Thoracic aorta (tissue), 2 donors: ENCODE measurements around the gene BATF2. TPM values are rescaled to one million over a fixed set of nuclear protein-coding genes. Genes with fewer than 3 reads are reported as not detected.

ENCODE experiments used
- ATAC-seq: fragments of 150-250 bp; one replicate; pipeline ENCODE4 v1.8.0; 2017; ENCODE audit warnings: low read depth; ENCODE audit not compliant: insufficient number of reproducible peaks, low FRiP score
- DNase-seq: peaks from one replicate; pipeline ENCODE4 v3.0.0-alpha.2; 2020; ENCODE audit warnings: low spot score
- H3K27ac ChIP-seq, 2 donors: fragments of 200-600 bp; sonication (generic); 1 replicate in 1 of 2; 2 replicates in 1 of 2; pipeline ENCODE4 v1.5.1; 2016; ENCODE audit warnings: mild to moderate bottlenecking in 2 of 2, moderate library complexity in 2 of 2
- H3K27me3 ChIP-seq: fragments of 200-600 bp; sonication (generic); replicated peaks from 2 replicates; pipeline ENCODE4 v1.6.0; 2016; ENCODE audit warnings: mild to moderate bottlenecking; ENCODE audit not compliant: insufficient read depth
- H3K36me3 ChIP-seq: fragments of 200-600 bp; sonication (generic); one replicate; pipeline ENCODE4 v1.5.1; 2016
- H3K4me1 ChIP-seq, 2 donors: fragments of 200-600 bp; sonication (generic); 1 replicate in 1 of 2; 2 replicates in 1 of 2; pipeline versions ENCODE4 v1.5.1 to v1.6.0; 2016; ENCODE audit warnings: low read depth in 2 of 2, mild to moderate bottlenecking in 1 of 2; ENCODE audit not compliant: control insufficient read depth in 1 of 2
- H3K4me3 ChIP-seq: fragments of 200-600 bp; sonication (generic); 2 replicates; pipeline ENCODE4 v1.5.1; 2016; ENCODE audit warnings: mild to moderate bottlenecking
- H3K9me3 ChIP-seq: fragments of 200-600 bp; sonication (generic); 2 replicates; pipeline ENCODE4 v1.5.1; 2016
- total RNA-seq, 2 donors: library from RNA; depleted of rRNA; stranded (reverse); fragments of >200 nt; gene quantifications; one replicate each; pipeline versions ENCODE4 v1.1.0 to v1.2.3, GENCODE V29; 2016
- TF ChIP-seq, protein P1 (sequence below): fragments of 200-600 bp; sonication (generic); IDR thresholded peaks from one replicate; pipeline ENCODE4 v1.5.1; 2019; ENCODE audit warnings: antibody characterized with exemption

Gene BATF2
- total RNA-seq, 2 donors from 2014 or later, result 0.92 to 2.6 TPM

DNA sequence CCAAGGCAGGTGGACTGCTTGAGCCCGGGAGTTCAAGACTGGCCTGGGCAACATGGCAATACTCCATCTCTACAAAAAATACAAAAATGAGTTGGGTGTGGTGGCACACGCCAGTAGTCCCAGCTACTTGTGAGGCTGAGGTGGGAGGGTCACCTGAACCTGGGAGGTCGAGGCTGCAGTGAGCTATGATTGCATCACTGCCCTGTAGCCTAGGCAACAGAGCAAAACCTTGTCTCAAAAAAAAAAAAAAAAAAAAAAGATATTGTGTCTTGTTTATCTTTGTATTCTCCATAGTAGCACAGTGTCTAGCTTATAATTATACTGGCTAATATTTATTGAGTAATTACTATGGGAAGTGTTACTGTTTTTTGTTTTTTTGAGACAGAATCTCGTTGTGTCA lies 45.2 kb downstream of the BATF2 start:
- Histone ChIP-seq H3K4me1 (no peaks in the 10 kb centered on the region), H3K4me3 (no peak overlapping the region), H3K27ac (no peak overlapping the region), H3K36me3 (no peaks in the 10 kb centered on the region), H3K27me3 (no peaks in the 10 kb centered on the region), H3K9me3 (no peaks in the 10 kb centered on the region)
- ATAC-seq, result no peak
- TF ChIP-seq, protein P1, sequence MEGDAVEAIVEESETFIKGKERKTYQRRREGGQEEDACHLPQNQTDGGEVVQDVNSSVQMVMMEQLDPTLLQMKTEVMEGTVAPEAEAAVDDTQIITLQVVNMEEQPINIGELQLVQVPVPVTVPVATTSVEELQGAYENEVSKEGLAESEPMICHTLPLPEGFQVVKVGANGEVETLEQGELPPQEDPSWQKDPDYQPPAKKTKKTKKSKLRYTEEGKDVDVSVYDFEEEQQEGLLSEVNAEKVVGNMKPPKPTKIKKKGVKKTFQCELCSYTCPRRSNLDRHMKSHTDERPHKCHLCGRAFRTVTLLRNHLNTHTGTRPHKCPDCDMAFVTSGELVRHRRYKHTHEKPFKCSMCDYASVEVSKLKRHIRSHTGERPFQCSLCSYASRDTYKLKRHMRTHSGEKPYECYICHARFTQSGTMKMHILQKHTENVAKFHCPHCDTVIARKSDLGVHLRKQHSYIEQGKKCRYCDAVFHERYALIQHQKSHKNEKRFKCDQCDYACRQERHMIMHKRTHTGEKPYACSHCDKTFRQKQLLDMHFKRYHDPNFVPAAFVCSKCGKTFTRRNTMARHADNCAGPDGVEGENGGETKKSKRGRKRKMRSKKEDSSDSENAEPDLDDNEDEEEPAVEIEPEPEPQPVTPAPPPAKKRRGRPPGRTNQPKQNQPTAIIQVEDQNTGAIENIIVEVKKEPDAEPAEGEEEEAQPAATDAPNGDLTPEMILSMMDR, result no peak
- DNase-seq, result no peak

DNA sequence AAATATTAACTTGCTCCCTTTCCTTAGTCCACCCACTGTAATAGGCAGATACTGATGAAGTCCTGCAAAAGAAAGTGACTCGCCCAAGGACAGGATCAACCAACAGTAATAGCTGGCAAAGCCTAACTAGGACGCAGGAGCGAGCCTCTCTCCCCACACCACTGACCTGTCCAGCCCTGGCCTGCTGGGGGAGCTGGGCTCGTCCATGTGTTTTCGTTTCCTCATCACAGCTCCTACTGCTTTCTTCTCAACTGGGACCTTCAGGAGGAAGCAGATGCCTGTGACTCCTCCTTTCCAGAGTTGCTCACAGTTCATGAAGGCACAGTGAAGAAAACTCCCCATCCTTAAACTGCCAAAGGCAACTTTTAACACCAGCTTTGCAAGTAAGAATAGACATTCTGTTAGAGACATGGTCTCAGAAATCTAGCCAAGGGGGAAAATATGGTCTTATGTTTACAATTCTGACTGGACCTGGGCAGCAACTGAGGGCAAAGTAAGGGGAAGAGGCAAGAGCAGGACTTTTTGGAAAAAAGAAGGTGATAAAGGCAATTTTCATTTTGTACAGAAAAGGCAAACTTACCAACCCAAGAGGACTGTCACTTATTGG lies 49.5 kb downstream of the BATF2 start:
- Histone ChIP-seq H3K36me3 (no peaks in the 10 kb centered on the region), H3K27me3 (no peaks in the 10 kb centered on the region), H3K9me3 (no peaks in the 10 kb centered on the region), H3K4me1 (no peaks in the 10 kb centered on the region), H3K27ac (no peak overlapping the region), H3K4me3 (no peak overlapping the region)
- no peak for ATAC-seq
- TF ChIP-seq, protein P1, result no peak
- no peak for DNase-seq

Other genes with a start within 250 kb of the BATF2 start
- gene PYGM, start 237.0 kb downstream of the BATF2 start, total RNA-seq, result 10 to 100 TPM; 12.2 to 13.4 TPM
- 100 to 1,000 TPM; 250 to 512 TPM for gene SF1, start 218.4 kb downstream of the BATF2 start, total RNA-seq
- 10 to 100 TPM; 23.3 to 39.1 TPM for gene MAP4K2, start 193.8 kb downstream of the BATF2 start, total RNA-seq
- gene MEN1, start 186.4 kb downstream of the BATF2 start, total RNA-seq, result 10 to 100 TPM; 11.6 to 16.0 TPM
- gene CDC42BPG, start 152.3 kb downstream of the BATF2 start, total RNA-seq, result 1 to 10 TPM in 1 of 2 donors, under 1 TPM in 1; 0.68 to 1.2 TPM
- 100 to 1,000 TPM in 1 of 2 donors, 10 to 100 TPM in 1; 67.4 to 140 TPM for gene EHD1, start 118.3 kb downstream of the BATF2 start, total RNA-seq
- 10 to 100 TPM; 18.5 to 35.2 TPM for gene ATG2A, start 79.8 kb downstream of the BATF2 start, total RNA-seq
- gene PPP2R5B, start 72.3 kb downstream of the BATF2 start, total RNA-seq, result 10 to 100 TPM; 21.0 to 38.2 TPM
- not detected for gene GPHA2, start 61.1 kb downstream of the BATF2 start, total RNA-seq
- not detected for gene MAJIN, start 24.9 kb downstream of the BATF2 start, total RNA-seq
- 100 to 1,000 TPM in 1 of 2 donors, 10 to 100 TPM in 1; 85.5 to 197 TPM for gene ARL2, start 17.2 kb upstream of the BATF2 start, total RNA-seq
- gene SNX15, start 30.5 kb upstream of the BATF2 start, total RNA-seq, result 10 to 100 TPM; 20.7 to 22.7 TPM
- gene SAC3D1, start 44.2 kb upstream of the BATF2 start, total RNA-seq, result 10 to 100 TPM in 1 of 2 donors, 1 to 10 TPM in 1; 4.7 to 18.0 TPM
- 10 to 100 TPM; 25.8 to 47.1 TPM for gene NAALADL1, start 61.6 kb upstream of the BATF2 start, total RNA-seq
- 1 to 10 TPM in 1 of 2 donors, under 1 TPM in 1; 0.54 to 5.3 TPM for gene CDCA5, start 87.1 kb upstream of the BATF2 start, total RNA-seq
- gene ZFPL1, start 87.3 kb upstream of the BATF2 start, total RNA-seq, result 10 to 100 TPM; 36.0 to 51.2 TPM
- gene VPS51, start 99.2 kb upstream of the BATF2 start, total RNA-seq, result 100 to 1,000 TPM; 333 to 498 TPM
- gene TM7SF2, start 114.9 kb upstream of the BATF2 start, total RNA-seq, result 10 to 100 TPM in 1 of 2 donors, 1 to 10 TPM in 1; 2.5 to 49.0 TPM
- gene ZNHIT2, start 120.7 kb upstream of the BATF2 start, total RNA-seq, result 10 to 100 TPM; 10.0 to 13.8 TPM
- 100 to 1,000 TPM; 365 to 553 TPM for gene FAU, start 125.2 kb upstream of the BATF2 start, total RNA-seq
- gene MRPL49, start 125.3 kb upstream of the BATF2 start, total RNA-seq, result 10 to 100 TPM; 44.6 to 61.1 TPM
- gene SYVN1, start 137.5 kb upstream of the BATF2 start, total RNA-seq, result 10 to 100 TPM; 73.1 to 78.0 TPM
- gene SPDYC, start 173.3 kb upstream of the BATF2 start, total RNA-seq, result not detected
- gene CAPN1, start 185.0 kb upstream of the BATF2 start, total RNA-seq, result 100 to 1,000 TPM; 168 to 203 TPM